ENCODE measurements around the gene DLG1. TPM values are rescaled to one million over a fixed set of nuclear protein-coding genes. Genes with fewer than 3 reads are reported as not detected.

The DLG1 gene
- total and polyA plus RNA-seq, 9 of the 15 experiments (the other 6 are each of a cell fraction or from before 2014, with no cell fraction given), result 9.4 to 63.5 (median 43.6) TPM

GRCh38 chr3:197229836-197230235, 68.6 kb downstream of the DLG1 start (continued):
- TF ChIP-seq ZNF57 (CRISPR knock-in tag; IDR thresholded peaks at IDR 0.05), result no peak
- no peak for TF ChIP-seq WHSC1 (IDR thresholded peaks at IDR 0.05; ENCODE audit: low read length)
- TF ChIP-seq ZNF699 (CRISPR knock-in tag; IDR thresholded peaks at IDR 0.05; ENCODE audit: insufficient replicate concordance), result no peak
- no peak for TF ChIP-seq ZNF696 (CRISPR knock-in tag; conservative IDR thresholded peaks at IDR 0.05)
- TF ChIP-seq ZKSCAN3 (CRISPR knock-in tag; IDR thresholded peaks at IDR 0.05), result no peak
- no peak for TF ChIP-seq ESRRB (CRISPR knock-in tag; IDR thresholded peaks at IDR 0.05; ENCODE audit: borderline replicate concordance)
- no peak for TF ChIP-seq ZBTB2 (IDR thresholded peaks at IDR 0.05)
- no peak for TF ChIP-seq ETV6 (IDR thresholded peaks at IDR 0.05; ENCODE audit: borderline replicate concordance in 1 of 2, low read depth in 2 of 2, low read length in 1 of 2)
- no peak for TF ChIP-seq ETV6 (CRISPR knock-in tag; IDR thresholded peaks at IDR 0.05; ENCODE audit: borderline replicate concordance)
- no peak for TF ChIP-seq ZHX1 (conservative IDR thresholded peaks at IDR 0.05; ENCODE audit: low read length)
- no peak for TF ChIP-seq RBM15 (IDR thresholded peaks at IDR 0.05; ENCODE audit: insufficient read depth, low read length)
